NCI-H226 (cell line): ENCODE measurements around the gene MAPK8IP3.

Experiments
- DNase-seq: peaks from one replicate; pipeline ENCODE4 v3.0.0-alpha.2; 2015

The MAPK8IP3 gene

DNA sequence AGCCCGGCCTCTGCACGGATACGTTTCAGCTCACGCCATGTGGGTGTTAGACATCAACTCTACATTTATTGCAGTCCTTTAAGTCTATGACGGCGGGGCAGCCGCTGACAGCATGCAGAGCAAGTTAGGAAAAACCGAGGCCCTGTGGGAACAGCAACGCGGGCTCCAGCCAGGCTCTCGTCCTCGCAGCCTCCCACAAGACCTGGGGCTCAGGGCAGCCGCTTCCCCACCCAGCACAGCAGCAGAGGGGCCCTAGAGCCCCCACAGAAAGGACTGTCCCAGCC lies 70.6 kb downstream of the MAPK8IP3 start:
- no peak for DNase-seq

DNA sequence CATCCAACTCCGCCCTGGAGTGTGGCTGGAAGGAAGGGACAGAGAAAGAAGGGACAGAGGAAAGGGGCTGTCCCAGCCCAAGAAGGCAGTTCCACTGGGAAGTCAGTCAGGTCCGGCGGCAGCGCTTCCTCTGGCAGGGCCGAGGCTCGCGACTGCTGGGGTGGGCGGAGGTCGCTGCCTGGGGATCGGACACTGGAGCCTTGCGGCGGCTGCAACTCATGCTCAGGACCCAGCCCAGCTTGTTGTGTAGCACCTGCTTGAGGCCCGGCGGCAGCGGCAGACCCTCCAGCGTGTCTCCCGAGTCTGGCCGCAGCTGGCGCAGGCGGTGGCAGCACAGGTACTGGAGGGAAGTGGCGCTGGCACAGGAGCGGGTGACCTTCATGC lies 71.0 kb downstream of the MAPK8IP3 start:
- DNase-seq = no peak

DNA sequence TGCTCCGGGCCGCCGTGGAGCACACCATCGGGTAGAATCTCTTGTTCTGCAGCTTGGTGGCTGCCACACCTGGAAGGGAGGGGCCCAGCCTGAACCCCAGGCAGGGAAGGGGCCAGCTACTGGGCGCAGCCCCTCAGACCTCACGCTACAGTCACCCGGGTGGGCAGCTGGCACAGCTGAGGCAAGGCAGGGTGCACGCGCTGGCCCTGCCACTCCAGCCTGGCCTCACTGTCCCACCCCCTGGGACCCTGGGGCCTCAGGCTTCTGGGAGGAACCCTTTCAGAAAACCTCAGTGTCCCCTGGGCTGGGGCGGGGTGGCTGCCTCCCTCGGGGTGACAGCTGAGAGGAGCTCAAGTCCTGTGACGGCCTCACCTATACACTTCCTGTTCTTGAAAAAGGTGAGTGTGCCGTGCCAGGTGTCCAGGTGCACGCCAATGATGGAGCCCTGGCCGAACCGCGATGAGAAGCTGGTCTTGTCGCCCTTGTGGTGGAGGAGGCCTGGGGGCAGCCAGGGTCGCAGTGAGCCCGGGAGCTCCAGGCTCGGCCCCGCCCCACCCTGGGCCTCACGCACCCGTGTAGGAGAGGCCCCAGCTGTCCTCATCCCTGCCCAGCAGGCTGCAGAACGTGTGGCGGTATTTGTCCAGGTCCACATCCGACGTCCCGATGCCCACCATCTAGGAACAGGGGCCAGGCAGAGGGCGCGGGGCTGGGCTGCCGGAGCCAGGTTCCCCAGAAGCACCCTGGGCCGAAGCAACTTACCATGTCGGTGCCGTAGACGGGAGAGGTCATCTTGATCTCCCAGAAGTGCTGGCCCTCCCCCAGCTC lies 71.6 kb downstream of the MAPK8IP3 start:
- no peak for DNase-seq

DNA sequence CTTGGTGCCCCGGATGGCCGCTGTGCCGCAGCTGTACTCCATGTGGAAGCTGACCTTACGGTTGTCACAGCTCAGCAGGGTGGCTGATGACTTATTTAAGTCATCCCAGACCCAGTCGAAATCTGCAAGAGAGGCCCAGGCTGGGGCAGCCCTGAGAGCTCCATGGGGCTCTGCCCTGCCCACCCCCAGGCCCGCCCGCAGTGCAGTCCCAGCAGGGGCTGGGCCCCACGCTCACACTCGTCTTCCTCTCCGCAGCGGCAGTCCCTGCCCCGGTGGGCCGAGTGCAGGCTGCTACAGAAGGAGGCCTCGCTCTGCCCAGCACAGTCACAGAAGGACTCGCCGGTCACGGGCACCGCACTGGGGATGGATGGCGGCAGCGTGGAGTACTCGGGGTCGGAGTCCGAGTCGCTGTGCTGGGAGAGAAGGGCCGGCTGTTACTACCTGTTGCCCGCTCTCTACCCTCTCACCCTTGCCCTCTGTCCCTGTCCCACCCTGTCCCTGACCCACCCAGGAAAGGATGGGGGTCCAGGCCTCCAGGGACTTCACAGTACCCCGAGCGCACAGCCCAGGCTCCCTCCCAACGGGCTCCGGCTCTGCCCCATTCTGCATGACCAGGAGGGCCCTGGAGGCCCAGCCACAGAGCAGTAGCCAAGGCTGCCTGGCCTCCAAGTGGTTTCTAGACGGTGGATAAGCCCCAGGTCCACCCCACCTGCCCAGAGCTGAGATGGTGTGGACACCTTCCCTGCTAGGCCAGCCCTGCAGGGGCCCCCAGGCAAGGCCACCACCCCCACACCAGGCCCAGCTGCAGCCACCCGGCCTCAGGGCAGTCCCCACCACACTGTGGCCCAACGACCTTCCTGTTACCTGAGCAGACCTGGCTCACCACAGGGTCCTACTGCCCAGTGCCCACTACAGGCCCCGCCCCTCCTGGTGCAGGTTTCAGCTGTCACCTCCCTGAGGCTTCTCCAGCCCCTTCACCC lies 72.5 kb downstream of the MAPK8IP3 start:
- no peak for DNase-seq

DNA sequence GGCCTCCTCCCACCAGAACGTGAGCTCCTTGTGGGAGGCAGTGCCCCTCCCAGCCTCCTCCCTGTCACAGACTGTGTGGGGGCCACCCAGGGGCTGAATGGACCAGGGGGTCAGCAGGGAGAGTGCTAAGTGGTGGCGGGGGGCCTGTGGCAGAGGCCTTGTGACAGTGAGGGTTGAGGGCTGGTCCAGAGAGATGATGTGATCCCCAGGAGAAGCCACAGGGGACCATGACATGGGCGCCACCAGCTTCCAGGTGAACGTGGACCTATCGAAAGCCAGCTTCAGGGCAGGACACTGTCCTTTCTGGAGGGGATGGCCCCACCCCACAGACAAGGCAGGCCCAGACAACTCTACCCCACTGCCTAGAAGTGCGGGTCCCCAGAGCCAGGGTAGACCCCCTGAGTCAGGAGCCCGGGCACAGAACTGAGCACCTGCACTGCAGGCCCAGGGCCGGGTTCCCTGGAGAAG lies 73.3 kb downstream of the MAPK8IP3 start:
- DNase-seq = no peak

DNA sequence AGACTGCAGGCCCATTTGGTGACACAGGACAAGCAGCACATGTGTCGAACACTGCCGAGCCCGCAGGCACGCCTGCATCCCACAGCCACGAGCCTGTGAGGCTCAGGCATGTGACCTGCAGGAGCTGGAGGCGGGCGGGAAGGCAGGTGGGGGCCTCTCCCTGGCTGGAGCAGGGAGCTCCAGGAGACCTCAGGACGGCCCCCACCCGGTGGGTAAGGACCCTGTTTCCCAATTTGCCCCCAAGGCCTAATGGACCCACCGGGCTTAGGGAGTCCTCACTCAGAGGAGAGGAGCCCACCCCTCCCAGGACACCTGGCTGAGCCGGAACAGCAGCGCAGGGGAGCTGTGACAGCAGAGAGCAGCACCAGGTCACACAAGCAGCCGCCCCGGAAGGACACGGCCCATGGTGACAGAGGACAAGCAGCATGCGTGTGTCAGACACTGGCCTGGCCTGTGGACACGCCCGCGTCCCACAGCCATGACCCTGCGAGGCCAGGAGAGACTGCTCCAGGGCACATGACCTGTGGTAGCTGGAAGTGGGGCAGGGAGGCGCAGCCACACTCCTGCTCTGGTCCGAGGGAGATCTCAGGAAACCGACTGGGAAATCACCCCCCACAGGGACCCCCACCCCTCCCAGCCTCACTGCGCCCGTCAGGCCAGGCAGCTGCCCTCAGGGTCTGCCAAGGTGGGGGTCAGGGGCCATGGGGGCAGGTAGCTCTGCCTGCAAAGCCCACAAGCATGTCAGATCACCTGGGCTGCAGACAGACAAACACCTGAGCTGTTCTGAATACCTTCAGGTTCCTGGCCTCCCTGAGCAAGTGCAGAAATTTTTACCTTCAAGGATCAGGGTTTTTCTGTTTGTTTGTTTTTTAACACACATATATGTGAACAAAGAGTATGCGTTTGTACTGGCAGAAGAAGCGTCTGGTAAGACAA lies 74.0 kb downstream of the MAPK8IP3 start:
- no peak for DNase-seq

DNA sequence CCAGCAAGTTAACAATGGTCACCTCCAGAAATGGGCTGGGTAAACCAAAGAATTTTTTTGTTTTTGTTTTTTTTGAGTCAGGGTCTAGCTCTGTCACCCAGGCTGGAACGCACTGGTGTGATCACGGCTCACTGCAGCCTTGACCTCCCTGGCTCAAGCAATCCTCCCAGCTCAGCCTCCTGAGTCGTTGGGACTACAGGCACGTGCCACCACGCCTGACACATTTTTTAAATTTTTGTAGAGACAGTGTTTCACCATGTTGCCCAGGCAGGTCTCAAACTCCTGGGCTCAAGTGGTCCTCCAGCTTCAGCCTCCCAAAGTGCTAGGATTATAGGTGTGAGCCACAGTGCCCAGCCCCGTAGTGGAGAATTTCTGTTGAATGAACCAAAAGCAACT lies 74.7 kb downstream of the MAPK8IP3 start:
- DNase-seq = no peak

DNA sequence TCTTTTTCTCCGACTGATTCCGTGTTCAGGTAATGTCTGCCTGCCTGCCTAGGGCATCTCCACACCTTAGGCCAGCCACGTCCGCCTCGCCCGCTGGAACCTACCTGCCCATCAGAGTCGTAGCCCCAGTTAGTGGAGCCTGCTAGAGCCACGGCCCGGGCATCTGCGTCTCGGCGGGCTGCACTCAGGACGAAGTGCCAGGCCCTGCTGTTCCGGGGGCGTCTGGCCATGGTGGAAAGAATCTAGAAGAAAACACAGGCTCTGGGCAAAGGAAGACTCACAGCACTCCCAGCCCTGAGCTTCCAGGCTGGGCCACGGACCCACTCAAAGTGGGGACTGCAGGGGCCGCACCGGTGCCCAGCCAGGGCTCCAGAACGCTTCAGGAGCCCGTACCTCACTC lies 75.3 kb downstream of the MAPK8IP3 start:
- no peak for DNase-seq

DNA sequence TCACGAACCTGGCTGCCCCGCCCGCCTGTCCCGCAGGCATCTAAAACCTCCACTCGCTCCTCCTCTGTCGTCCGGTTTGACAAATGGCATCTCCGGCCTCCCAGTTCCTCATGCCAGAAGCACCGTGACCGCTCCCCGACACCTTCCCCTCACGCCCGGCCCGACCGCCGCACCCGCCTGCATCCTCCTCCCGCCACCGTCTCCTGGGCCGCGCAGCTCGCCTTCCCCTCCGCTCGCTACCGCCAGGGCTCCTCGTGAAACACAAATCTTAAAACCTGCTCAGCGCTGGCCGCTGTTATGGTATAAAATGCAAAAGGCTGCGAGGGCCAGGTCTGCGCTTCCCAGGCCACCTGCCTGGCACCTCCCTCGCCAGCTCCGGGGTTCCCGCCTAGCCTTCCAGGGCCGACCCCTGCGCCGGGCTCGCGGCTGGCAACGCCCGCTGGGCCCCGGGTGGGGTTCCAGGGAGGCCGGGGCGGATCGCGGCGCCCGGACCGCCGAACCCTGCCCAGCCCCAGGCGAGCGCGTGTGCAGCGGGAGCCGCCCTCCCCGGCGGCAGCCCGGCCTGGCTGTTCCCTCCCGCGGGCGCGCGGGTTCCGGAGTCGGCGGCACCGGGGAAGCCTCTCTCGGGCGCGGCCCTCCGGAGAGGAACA lies 75.9 kb downstream of the MAPK8IP3 start:
- no peak for DNase-seq

DNA sequence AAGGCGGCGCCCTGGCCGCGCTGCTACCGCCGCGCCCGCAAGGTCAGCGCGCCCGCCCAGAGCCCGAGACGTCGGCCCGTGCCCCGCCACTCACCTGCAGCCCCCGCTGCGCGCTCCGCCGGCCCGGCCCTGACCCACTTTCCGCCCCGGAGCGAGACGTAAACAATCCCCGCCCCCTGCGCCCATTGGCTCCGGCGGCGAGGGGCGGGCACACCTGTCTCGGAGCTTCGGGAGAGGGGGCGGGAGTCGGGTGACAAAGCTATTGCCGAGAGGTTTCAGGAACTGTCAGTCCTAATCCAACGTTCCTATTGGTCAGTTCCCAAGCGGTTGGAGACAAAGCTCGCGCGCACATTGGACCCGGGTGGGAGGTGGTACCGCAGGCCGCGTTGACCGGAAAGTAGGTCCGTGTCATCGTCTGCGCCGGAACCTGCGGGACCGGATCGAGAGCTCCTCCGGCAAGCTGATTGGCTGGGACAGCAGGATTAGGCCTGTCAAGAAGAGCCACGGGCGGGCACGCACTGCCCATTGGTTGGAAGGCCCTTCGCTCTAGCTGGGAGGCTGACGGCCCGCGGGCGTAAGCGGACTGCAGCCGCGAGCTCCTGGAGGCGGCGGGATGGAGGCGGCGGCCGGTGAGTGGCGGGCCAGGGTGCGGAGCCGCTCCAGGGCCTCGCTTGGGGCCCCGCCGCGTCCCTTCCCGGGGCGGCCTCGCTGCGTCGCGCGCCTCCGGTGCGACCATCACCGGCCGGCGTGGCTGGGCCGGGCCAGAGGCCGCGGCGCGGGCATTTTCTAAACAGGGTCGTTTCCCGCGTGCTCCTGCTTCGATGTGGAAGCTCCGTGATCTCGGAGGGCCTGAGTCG lies 76.6 kb downstream of the MAPK8IP3 start, which contains the start of the genes NUBP2 and SPSB3:
TSS of gene NUBP2 (plus strand) at position 553 of the 857 bp plus-strand sequence. CDS start at position 614, 61 bp downstream.
TSS of gene SPSB3 (minus strand) at position 164 of the 857 bp plus-strand sequence. CDS start 1,088 bp downstream, outside the sequence.
- peak; percentile 100 for DNase-seq

DNA sequence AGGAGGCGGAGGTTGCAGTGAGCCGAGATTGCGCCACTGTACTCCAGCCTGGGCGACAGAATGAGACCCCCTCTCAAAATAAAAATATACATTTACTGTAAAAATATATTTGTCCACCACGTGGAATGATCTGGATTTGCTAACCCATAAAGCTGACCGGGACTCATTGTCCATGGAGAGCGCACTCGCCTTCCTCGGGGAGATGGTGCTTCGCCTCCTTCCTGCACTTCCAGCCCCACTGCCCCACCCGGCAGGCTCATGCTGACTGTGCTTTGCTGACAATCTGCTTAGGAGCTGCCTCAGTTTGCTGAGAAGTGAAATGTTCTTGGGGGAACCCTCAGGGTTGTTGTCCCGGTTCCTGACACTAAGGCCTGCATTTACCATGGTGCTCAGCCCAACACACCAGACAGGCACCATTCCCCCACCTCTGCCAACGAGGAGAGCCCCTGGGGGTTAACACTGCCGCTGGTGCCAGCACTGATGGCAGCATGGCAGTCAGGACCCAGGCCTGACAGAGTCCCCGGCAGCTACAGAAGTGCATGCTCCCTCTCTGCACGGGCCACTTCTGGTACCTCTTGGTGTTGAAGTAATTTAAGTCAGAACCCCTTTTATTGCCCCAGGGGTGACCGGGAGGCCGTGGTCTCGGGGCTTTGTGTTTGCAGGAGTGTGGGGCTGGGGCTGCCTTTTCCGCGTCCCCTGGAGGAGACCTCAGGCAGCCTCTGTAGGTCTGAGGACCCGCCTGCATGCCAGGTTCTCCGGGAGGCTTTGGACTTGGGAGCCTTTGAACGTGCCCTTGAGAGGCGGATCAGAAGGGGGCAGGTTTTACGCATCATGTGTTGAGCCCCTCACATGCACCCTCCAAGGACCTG lies 79.2 kb downstream of the MAPK8IP3 start:
- DNase-seq = no peak

DNA sequence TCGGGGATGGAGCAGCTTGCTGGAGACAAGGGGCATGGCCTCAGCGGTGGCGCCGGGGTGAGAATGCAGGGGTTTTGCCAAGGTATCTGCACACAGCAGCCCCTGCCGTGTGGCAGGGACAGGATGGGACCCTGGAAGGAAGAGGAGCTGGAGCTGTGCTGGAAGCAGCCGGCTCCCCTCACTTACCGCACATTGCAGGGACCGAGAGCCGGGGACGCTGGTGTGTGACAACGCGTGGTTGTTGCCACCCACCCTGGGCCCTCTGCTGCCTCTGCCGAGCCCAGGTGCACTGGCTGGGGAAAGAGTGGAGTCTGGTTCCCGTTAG lies 79.8 kb downstream of the MAPK8IP3 start:
- DNase-seq = no peak

DNA sequence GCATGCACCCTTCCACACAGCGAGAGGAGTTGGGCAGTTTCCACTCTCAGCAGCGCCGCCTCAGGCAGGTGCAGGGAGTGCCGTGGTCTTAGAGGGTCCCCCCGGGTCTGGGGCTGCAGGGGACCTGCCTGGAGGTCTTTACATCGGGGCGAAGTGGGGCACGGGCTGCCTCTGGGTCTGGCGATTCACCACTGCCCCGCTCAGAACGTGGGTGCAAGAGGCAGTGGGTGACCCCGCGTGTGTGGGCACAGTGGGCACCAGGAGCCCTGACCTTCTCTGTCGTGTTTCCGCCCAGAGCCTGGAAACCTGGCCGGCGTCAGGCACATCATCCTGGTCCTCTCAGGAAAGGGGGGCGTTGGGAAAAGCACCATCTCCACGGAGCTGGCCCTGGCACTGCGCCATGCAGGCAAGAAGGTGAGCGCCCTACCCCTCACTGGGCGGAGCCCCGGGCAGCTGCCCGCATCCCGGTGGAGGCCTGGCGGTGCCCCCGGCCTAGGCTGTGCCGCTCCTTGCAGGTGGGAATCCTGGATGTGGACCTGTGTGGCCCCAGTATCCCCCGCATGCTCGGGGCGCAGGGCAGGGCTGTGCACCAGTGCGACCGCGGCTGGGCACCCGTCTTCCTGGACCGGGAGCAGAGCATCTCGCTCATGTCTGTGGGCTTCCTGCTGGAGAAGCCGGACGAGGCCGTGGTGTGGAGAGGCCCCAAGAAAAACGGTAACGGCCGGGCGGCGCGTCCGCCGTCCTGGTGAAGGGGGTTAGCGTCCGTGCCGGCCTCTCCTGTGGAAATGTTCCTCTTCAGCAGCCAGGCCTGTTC lies 80.5 kb downstream of the MAPK8IP3 start:
- DNase-seq = no peak

DNA sequence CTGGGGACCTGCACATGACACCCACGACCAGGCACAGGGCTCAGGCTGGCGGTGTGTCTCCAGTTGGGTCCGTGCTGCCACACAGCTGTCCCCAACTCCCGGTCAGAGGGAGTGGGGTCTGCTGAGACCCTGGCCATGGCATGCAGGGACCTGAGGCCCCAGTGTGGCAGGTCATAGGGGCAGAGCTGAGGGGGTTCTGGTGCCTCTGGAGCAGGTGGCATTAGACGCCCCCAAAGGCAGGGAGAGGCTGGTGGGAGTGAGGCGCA lies 81.0 kb downstream of the MAPK8IP3 start:
- no peak for DNase-seq

DNA sequence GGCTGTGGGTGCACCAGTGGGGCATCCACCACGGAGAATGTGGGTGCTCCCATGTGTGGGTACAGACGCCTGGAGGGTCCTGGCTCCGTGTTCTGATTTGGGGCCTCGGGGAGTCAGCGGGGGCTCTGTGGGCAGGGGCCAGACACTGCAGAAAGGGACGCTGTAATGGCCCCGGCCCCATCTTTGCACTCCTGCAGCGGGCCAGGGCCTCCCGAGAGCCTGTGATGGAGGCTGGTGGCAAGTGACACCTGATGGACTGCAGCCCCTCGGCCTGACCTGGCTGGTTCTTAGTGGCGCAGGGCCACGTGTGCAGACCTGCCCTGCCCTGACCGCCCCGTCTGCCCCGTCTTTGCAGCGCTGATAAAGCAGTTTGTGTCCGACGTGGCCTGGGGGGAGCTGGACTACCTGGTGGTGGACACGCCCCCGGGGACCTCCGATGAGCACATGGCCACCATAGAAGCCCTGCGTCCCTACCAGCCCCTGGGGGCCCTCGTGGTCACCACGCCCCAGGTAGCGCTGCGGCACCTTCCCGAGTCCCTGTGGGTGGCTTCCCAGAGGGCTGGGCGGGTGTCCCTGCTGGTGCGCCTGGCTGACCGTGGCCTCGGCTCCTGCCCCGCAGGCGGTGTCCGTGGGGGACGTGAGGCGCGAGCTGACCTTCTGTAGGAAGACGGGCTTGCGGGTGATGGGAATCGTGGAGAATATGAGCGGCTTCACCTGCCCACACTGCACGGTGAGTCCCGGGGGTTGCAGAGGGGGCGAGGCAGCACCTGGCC lies 81.5 kb downstream of the MAPK8IP3 start:
- no peak for DNase-seq

DNA sequence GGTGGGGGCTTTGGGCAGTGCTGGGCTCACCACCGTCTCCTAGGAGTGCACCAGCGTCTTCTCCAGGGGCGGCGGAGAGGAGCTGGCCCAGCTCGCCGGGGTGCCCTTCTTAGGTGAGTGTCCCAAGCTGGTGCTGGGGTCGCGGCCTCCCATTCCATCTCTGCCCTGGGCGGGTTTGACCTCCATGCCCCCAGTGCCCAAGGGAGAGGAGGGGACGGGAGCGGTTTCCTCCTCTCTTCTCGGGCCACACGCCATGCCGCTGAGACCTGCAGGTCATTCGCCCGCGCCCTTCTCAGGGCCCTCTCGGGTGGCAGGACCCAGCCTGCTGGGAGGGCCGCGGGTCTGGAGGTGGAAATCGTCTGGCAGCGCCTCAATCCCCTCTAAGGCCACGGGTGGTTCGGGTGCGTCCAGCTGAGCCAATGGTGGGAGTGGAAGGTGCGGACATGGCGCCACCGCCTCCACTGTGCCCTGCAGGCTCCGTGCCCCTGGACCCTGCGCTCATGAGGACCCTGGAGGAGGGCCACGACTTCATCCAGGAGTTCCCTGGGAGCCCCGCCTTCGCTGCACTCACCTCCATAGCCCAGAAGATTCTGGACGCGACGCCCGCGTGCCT lies 82.2 kb downstream of the MAPK8IP3 start:
- DNase-seq = no peak

DNA sequence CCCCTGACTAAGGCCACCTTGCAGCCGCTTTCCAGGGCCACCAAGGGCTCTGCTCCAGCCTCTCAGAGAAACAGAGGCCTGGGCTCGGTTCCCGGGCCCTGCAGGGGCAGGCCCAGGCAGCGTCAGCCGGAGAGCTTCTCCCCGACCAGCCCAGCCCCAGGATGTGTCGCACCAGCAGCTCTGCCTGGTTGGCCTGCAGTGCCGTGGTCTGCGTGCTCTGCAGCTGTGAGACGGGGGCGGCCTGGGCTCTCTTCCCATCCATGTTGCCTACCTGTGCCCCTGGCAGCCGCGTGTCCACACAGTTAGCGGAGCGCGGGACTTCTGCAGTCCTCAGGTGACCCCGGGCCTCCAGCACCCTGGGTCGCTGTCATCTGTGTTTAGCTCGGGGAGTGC lies 82.7 kb downstream of the MAPK8IP3 start:
- no peak for DNase-seq

DNA sequence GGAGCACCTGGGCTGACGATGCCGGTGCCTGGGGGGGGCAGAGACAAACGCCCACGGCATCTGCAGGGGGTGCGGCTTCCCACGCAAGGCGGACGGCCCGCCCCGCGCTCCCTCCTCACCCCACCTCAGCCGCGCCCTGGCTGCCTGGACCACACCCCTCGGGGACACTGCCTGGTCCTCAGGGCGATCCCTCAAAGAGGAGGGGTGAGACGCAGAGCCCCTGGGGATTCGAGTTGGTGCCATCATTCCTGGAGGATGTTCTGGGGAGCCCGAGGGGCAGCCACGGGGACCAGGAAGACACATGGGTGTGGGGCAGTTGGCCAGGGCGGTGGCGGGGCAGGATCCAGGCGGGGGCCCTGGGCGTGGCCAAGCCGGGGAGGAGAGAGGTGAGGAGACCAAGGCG lies 83.6 kb downstream of the MAPK8IP3 start:
- DNase-seq = no peak
